Measurements from ENCODE around the gene NOS1AP.
"Not testable (repeated sequence)": the region's sequence is repeated elsewhere in the genome, so short reads cannot be mapped to it uniquely, and the experiment has no call there.

The NOS1AP gene

GRCh38 chr1:162343470-162343869 is 274.0 kb downstream of the NOS1AP start:
- ATAC-seq (replicated peaks) (no peak), DNase-seq (no peak)
- Mint-ChIP-seq H3K27me3 (no peaks in the 10 kb centered on the region), H3K27ac (no peak overlapping the region), H3K9me3 (no peaks in the 10 kb centered on the region), H3K4me1 (no peaks in the 10 kb centered on the region), H3K4me3 (no peak overlapping the region), H3K36me3 (no peaks in the 10 kb centered on the region)

- DNase-seq (no peak), ATAC-seq (replicated peaks) (no peak)
- no peak overlapping the region for H3K4me3 Mint-ChIP-seq
- H3K9me3 Mint-ChIP-seq = no peaks in the 10 kb centered on the region
- no peaks in the 10 kb centered on the region for H3K36me3 Mint-ChIP-seq
- peaks cover 0 to 5% of the 10 kb centered on the region in 2 donors for H3K27me3 Mint-ChIP-seq
- H3K27ac Mint-ChIP-seq = no peak overlapping the region
- H3K4me1 Mint-ChIP-seq = no peaks in the 10 kb centered on the region
Measured at GRCh38 chr1:162347281-162347680, 277.8 kb downstream of the NOS1AP start.

GRCh38 chr1:162349635-162350330 is 280.3 kb downstream of the NOS1AP start:
- no peak overlapping the region for H3K27ac Mint-ChIP-seq
- DNase-seq (no peak), ATAC-seq (replicated peaks) (no peak)
- H3K27me3 Mint-ChIP-seq = peaks cover 0 to 5% of the 10 kb centered on the region in 2 donors
- H3K4me3 Mint-ChIP-seq = no peak overlapping the region
- no peaks in the 10 kb centered on the region for H3K9me3 Mint-ChIP-seq
- no peaks in the 10 kb centered on the region for H3K36me3 Mint-ChIP-seq
- no peaks in the 10 kb centered on the region for H3K4me1 Mint-ChIP-seq

DNA sequence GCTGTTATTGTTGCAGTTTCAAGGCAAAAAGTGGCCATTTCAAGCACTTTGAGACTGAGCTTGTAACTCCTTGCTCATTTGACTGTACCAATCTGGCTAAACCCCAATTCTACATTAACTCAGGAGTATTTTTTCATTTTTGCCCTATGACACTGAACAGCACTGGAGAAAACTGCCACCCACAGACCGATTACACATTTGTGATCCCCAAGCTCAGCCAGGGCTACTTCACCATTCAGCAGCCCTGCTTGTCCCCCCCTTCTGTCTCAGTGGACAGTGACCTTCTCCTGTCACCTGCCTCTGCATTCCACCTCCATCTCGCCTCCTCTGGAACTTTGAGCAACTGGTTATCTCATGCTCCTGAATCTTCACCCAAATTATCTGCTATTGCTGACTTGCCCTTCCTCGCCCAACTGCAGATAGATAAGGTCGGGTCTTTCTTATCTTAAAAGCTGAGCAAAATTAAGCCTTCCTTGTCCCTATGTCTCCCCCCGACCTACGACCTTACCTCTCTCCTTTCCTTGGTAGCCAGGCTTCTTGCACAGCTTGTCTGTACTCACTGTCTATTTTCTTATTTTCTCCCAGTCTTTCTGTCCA is 281.9 kb downstream of the NOS1AP start:
- DNase-seq = no peak
- H3K27ac Mint-ChIP-seq = no peak overlapping the region
- H3K4me3 Mint-ChIP-seq = no peak overlapping the region
- H3K36me3 Mint-ChIP-seq = no peaks in the 10 kb centered on the region
- H3K9me3 Mint-ChIP-seq = no peaks in the 10 kb centered on the region
- H3K4me1 Mint-ChIP-seq = no peaks in the 10 kb centered on the region
- ATAC-seq (replicated peaks) = no peak
- H3K27me3 Mint-ChIP-seq = peaks cover 4 to 5% of the 10 kb centered on the region in 2 donors

DNA sequence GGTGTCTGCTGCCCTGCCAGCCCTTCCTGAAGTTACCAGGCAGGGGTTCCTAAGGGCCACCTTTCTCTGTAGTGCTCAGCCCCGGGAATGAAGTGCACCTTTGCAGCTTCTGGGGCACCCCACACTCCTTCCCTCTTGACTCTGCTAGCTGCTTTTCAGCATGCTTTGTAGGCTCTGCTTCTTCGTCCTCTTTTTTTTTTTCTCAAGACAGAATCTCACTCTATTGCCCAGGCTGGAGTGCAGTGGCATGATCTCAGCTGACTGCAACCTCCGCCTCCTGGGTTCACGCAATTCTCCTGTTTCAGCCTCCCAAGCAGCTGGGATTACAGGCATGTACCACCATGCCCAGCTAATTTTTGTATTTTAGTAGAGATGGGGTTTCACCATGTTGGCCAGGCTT is 282.4 kb downstream of the NOS1AP start:
- ATAC-seq (replicated peaks); H3K9me3 Mint-ChIP-seq; H3K4me1 Mint-ChIP-seq; DNase-seq; H3K4me3 Mint-ChIP-seq; H3K27me3 Mint-ChIP-seq; H3K36me3 Mint-ChIP-seq; H3K27ac Mint-ChIP-seq: not testable (repeated sequence)

GRCh38 chr1:162353078-162353477 is 283.6 kb downstream of the NOS1AP start:
- Mint-ChIP-seq H3K27ac (no peak overlapping the region), H3K9me3 (no peaks in the 10 kb centered on the region), H3K4me3 (no peak overlapping the region), H3K27me3 (peaks cover 16 to 20% of the 10 kb centered on the region in 2 donors), H3K36me3 (no peaks in the 10 kb centered on the region), H3K4me1 (no peaks in the 10 kb centered on the region)
- ATAC-seq (replicated peaks) (no peak), DNase-seq (no peak)

GRCh38 chr1:162353702-162354101 is 284.2 kb downstream of the NOS1AP start:
- no peaks in the 10 kb centered on the region for H3K4me1 Mint-ChIP-seq
- no peak for DNase-seq
- H3K36me3 Mint-ChIP-seq = no peaks in the 10 kb centered on the region
- H3K27me3 Mint-ChIP-seq = peaks cover 16 to 20% of the 10 kb centered on the region in 2 donors
- ATAC-seq (replicated peaks) = no peak
- no peak overlapping the region for H3K27ac Mint-ChIP-seq
- no peak overlapping the region for H3K4me3 Mint-ChIP-seq
- H3K9me3 Mint-ChIP-seq = no peaks in the 10 kb centered on the region

GRCh38 chr1:162357681-162358266 is 288.3 kb downstream of the NOS1AP start:
- Mint-ChIP-seq H3K27ac (no peak overlapping the region), H3K4me1 (peaks cover 5 to 10% of the 10 kb centered on the region in 2 donors), H3K9me3 (no peaks in the 10 kb centered on the region), H3K36me3 (no peaks in the 10 kb centered on the region), H3K4me3 (no peak overlapping the region), H3K27me3 (peaks cover 18 to 26% of the 10 kb centered on the region in 2 donors)
- DNase-seq = no peak
- ATAC-seq (replicated peaks) = peak in 1 of 2 donors; percentile 26

GRCh38 chr1:162358928-162359327 is 289.4 kb downstream of the NOS1AP start:
- DNase-seq (no peak), ATAC-seq (replicated peaks) (no peak)
- no peak overlapping the region for H3K27ac Mint-ChIP-seq
- H3K4me3 Mint-ChIP-seq = no peak overlapping the region
- no peaks in the 10 kb centered on the region for H3K36me3 Mint-ChIP-seq
- H3K27me3 Mint-ChIP-seq = peaks cover 27 to 37% of the 10 kb centered on the region in 2 donors
- H3K9me3 Mint-ChIP-seq = no peaks in the 10 kb centered on the region
- peaks cover 5 to 10% of the 10 kb centered on the region in 2 donors for H3K4me1 Mint-ChIP-seq

DNA sequence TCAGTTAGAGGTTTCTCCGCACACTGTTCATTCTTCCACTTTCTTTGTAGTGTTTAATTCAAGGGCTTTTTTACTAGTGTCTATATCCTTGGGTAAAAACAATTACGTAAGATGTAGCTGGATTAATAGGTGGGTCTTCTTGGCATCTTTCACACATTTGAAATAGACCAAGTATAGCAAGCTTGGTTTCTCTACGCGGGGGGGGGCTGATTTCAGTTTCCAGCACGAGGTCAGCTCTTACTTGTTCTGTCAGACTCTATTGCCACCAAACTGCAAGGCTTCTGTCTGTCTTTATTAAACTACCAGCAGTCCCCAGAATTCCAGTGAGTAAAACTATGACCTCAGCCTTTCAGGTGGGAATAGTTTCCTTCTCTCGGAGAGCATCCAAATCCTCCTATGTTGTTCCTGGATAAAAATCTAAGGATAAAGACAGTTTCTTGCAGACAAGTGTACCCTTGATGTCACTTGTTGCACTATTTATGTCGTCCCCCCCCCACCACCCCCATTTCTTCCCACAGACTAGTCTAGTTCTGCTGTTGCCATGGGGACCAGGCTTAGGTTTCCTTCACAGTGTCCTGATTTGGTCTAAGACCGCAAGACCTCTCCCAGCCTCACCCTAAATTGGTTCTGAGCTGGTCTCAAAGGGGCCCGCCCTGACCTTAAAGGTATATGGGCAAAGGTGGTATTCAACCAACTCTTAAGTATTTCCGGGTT is 290.2 kb downstream of the NOS1AP start:
- H3K36me3 Mint-ChIP-seq = no peaks in the 10 kb centered on the region

GRCh38 chr1:162360237-162360873 is 290.9 kb downstream of the NOS1AP start:
- Mint-ChIP-seq H3K9me3 (no peaks in the 10 kb centered on the region), H3K4me1 (peaks cover 5 to 10% of the 10 kb centered on the region in 2 donors), H3K27ac (no peak overlapping the region), H3K36me3 (no peaks in the 10 kb centered on the region), H3K27me3 (peaks cover 31 to 47% of the 10 kb centered on the region in 2 donors), H3K4me3 (no peak overlapping the region)
- no peak for DNase-seq
- no peak for ATAC-seq (replicated peaks)

More for the DNA sequence above, 290.2 kb downstream of the NOS1AP start:
- DNase-seq (no peak), ATAC-seq (replicated peaks) (no peak)
- H3K9me3 Mint-ChIP-seq = no peaks in the 10 kb centered on the region
- peaks cover 5 to 10% of the 10 kb centered on the region in 2 donors for H3K4me1 Mint-ChIP-seq
- peaks cover 32 to 41% of the 10 kb centered on the region in 2 donors for H3K27me3 Mint-ChIP-seq
- H3K27ac Mint-ChIP-seq = no peak overlapping the region
- H3K4me3 Mint-ChIP-seq = no peak overlapping the region

DNA sequence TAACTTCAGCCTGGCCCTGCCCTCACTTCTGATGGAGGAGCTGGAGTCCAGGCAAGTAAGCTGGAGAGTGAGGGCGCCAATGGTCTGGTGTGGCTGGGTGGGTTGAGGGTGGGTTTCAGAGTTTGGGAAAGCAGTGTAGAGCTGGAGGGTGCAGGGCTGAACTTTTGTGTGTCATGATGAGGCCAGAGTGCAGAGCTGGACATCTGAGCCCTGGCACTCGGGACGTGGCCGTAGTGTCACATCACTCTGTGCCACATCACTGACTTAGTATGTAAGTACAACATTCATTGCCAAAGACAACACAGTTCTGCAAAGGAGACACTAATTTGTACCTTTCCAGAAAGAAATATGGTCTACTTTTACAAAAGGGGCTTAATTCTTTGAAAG is 291.4 kb downstream of the NOS1AP start:
- Mint-ChIP-seq H3K4me1 (peaks cover 5 to 10% of the 10 kb centered on the region in 2 donors), H3K36me3 (no peaks in the 10 kb centered on the region), H3K27me3 (peaks cover 28 to 48% of the 10 kb centered on the region in 2 donors), H3K27ac (no peak overlapping the region), H3K9me3 (no peaks in the 10 kb centered on the region), H3K4me3 (no peak overlapping the region)
- ATAC-seq (replicated peaks) = no peak
- no peak for DNase-seq

- Mint-ChIP-seq H3K27me3 (peaks cover 28 to 48% of the 10 kb centered on the region in 2 donors), H3K4me3 (no peak overlapping the region), H3K27ac (no peak overlapping the region), H3K4me1 (peaks cover 5 to 10% of the 10 kb centered on the region in 2 donors), H3K9me3 (no peaks in the 10 kb centered on the region), H3K36me3 (no peaks in the 10 kb centered on the region)
- DNase-seq (no peak), ATAC-seq (replicated peaks) (peak; percentile 52 to 55)
Measured at GRCh38 chr1:162361349-162361748, 291.9 kb downstream of the NOS1AP start.

DNA sequence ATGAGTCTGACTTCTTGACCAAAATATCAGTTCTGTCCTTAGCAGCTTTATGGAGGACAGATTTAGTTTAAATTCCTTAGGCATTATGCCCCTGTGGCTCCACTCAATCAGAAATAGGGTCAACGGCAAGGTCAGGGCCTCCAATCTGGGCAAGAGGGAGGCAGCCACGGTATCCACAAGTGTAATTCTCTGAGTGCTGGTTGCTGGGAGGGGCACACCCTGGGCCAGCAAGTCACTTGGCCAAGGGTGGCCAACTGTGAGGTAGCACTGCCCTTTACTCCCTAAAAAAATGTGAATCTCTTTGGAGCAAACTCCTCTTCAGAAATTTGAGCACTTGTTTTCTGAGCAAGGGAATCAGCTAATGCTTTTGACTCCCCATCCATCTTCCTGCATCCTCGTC is 294.3 kb downstream of the NOS1AP start:
- Mint-ChIP-seq H3K4me1 (peaks cover 5 to 10% of the 10 kb centered on the region in 2 donors), H3K27me3 (peaks cover 16 to 32% of the 10 kb centered on the region in 2 donors), H3K27ac (no peak overlapping the region), H3K4me3 (no peak overlapping the region), H3K9me3 (no peaks in the 10 kb centered on the region), H3K36me3 (no peaks in the 10 kb centered on the region)
- no peak for DNase-seq
- ATAC-seq (replicated peaks) = no peak
